ENCODE measurements around the gene FAM193A. TPM values are rescaled to one million over a fixed set of nuclear protein-coding genes. Genes with fewer than 3 reads are reported as not detected.

FAM193A gene
- total and polyA plus RNA-seq, 12 donors: 12.9 to 30.8 (median 23.1) TPM

- no peak for TF ChIP-seq POLR2A (IDR thresholded peaks at IDR 0.05)
- TF ChIP-seq CTCF (IDR thresholded peaks at IDR 0.05): no peak
- Histone ChIP-seq H3K9me3 (replicated peaks in 1 of 3) (no peaks in the 10 kb centered on the region), H3K27ac (no peak overlapping the region), H3K4me1 (replicated peaks in 1 of 2) (peaks cover 0 to 24% of the 10 kb centered on the region in 2 donors), H3K4me3 (no peak overlapping the region), H3K27me3 (no peaks in the 10 kb centered on the region), H3K36me3 (replicated peaks in 1 of 2) (no peaks in the 10 kb centered on the region)
- 82 to 87% (median 83%) methylated on average over 9 of the region's 9 CpGs for WGBS, 4 donors
- DNase-seq: peak in 2 of 7 donors; percentile 0 to 33
- intact Hi-C loops (cut with DNase I): no loop called here
These were observed 70.6 kb downstream of the FAM193A start for GRCh38 chr4:2606960-2607506.

- TF ChIP-seq POLR2A (IDR thresholded peaks at IDR 0.05) (no peak), CTCF (IDR thresholded peaks at IDR 0.05) (no peak)
- intact Hi-C loops (cut with DNase I): no loop called here
- H3K27me3 ChIP-seq: no peaks in the 10 kb centered on the region
- no peaks in the 10 kb centered on the region for H3K36me3 ChIP-seq (replicated peaks in 1 of 2)
- no peak overlapping the region for H3K4me3 ChIP-seq
- H3K27ac ChIP-seq: no peak overlapping the region
- DNase-seq: peak in 1 of 7 donors; percentile 14
- WGBS, 4 donors: 89 to 93% (median 91%) methylated on average over 10 of the region's 10 CpGs
- no peaks in the 10 kb centered on the region for H3K9me3 ChIP-seq (replicated peaks in 1 of 3)
- peaks cover 0 to 24% of the 10 kb centered on the region in 2 donors for H3K4me1 ChIP-seq (replicated peaks in 1 of 2)
These were observed 71.4 kb downstream of the FAM193A start for GRCh38 chr4:2607822-2608221.

- 89 to 96% (median 93%) methylated on average over 7 of the region's 7 CpGs for WGBS, 4 donors
- Histone ChIP-seq H3K4me1 (replicated peaks in 1 of 2) (peaks cover 0 to 24% of the 10 kb centered on the region in 2 donors), H3K27ac (no peak overlapping the region), H3K27me3 (no peaks in the 10 kb centered on the region), H3K9me3 (replicated peaks in 1 of 3) (no peaks in the 10 kb centered on the region), H3K36me3 (replicated peaks in 1 of 2) (no peaks in the 10 kb centered on the region), H3K4me3 (no peak overlapping the region)
- no peak for TF ChIP-seq CTCF (IDR thresholded peaks at IDR 0.05)
- TF ChIP-seq POLR2A (IDR thresholded peaks at IDR 0.05): no peak
- intact Hi-C loops (cut with DNase I): no loop called here
- peak in 2 of 7 donors; percentile 1 to 36 for DNase-seq
These were observed 71.8 kb downstream of the FAM193A start for GRCh38 chr4:2608291-2608690.

GRCh38 chr4:2615821-2616220 lies 79.4 kb downstream of the FAM193A start:
- no peaks in the 10 kb centered on the region for H3K27me3 ChIP-seq
- H3K27ac ChIP-seq: no peak overlapping the region
- WGBS, 4 donors: 94 to 97% (median 96%) methylated on average over 14 of the region's 14 CpGs
- no peak overlapping the region for H3K4me3 ChIP-seq
- intact Hi-C loops (cut with DNase I): no loop called here
- H3K9me3 ChIP-seq (replicated peaks in 1 of 3): no peaks in the 10 kb centered on the region
- H3K4me1 ChIP-seq (replicated peaks in 1 of 2): peaks cover 0 to 13% of the 10 kb centered on the region in 2 donors
- DNase-seq: peak in 1 of 7 donors; percentile 45
- no peaks in the 10 kb centered on the region for H3K36me3 ChIP-seq (replicated peaks in 1 of 2)
- TF ChIP-seq POLR2A (IDR thresholded peaks at IDR 0.05): no peak
- no peak for TF ChIP-seq CTCF (IDR thresholded peaks at IDR 0.05)

Data from adrenal gland (tissue), 12 donors.